ENCODE measurements around the gene IGFLR1.

Gene IGFLR1

GRCh38 chr19:35766571-35767104, 24.4 kb upstream of the IGFLR1 start:
- no peak overlapping the region for H3K27ac ChIP-seq
- no peak for TF ChIP-seq CTCF (conservative IDR thresholded peaks at IDR 0.05)
- no peak for TF ChIP-seq ZFX (IDR thresholded peaks at IDR 0.05)

GRCh38 chr19:35764432-35765315, 22.4 kb upstream of the IGFLR1 start:
- TF ChIP-seq ZFX (IDR thresholded peaks at IDR 0.05) (no peak), CTCF (conservative IDR thresholded peaks at IDR 0.05) (no peak)
- no peak overlapping the region for H3K27ac ChIP-seq

- TF ChIP-seq CTCF (conservative IDR thresholded peaks at IDR 0.05) (no peak), ZFX (IDR thresholded peaks at IDR 0.05) (no peak)
- H3K27ac ChIP-seq, result no peak overlapping the region
Measured at GRCh38 chr19:35760711-35761349, 18.6 kb upstream of the IGFLR1 start.

- no peak for TF ChIP-seq ZFX (IDR thresholded peaks at IDR 0.05)
- TF ChIP-seq CTCF (conservative IDR thresholded peaks at IDR 0.05), result no peak
- H3K27ac ChIP-seq, result no peak overlapping the region
Measured at GRCh38 chr19:35759697-35760096, 17.4 kb upstream of the IGFLR1 start.

GRCh38 chr19:35757749-35758608, 15.7 kb upstream of the IGFLR1 start, which contains the start of gene PROSER3:
Gene PROSER3, plus strand, starts transcription at chr19:35758176. Its CDS starts 40 bp downstream, at chr19:35758216.
- TF ChIP-seq CTCF (conservative IDR thresholded peaks at IDR 0.05) (no peak), ZFX (IDR thresholded peaks at IDR 0.05) (peak; percentile 35; the same call in 1 of the 2 replicates)
- peak within 1 kb of the TSS; percentile 87 for H3K27ac ChIP-seq

- TF ChIP-seq CTCF (conservative IDR thresholded peaks at IDR 0.05) (no peak), ZFX (IDR thresholded peaks at IDR 0.05) (no peak)
- H3K27ac ChIP-seq, result peak overlapping the region; percentile 87
Measured at GRCh38 chr19:35757231-35757748, 15.0 kb upstream of the IGFLR1 start.

All from C4-2B (cell line).